ENCODE results near the gene SLC30A7.
A peak's percentile ranks its signal among the peaks of the same experiment; 100 is the strongest.
"Not testable (repeated sequence)": the region's sequence is repeated elsewhere in the genome, so short reads cannot be mapped to it uniquely, and the experiment has no call there.

The SLC30A7 gene

GRCh38 chr1:100895540-100896480 is at the start of gene SLC30A7:
Gene SLC30A7 (plus strand): TSS chr1:100896090. CDS start chr1:100896263, 173 bp downstream.
- Mint-ChIP-seq H3K9me3 (peaks cover 10% of the 10 kb centered on the region), H3K4me1 (peaks cover 52% of the 10 kb centered on the region), H3K27ac (peak within 1 kb of the TSS; percentile 97), H3K4me3 (peak within 1 kb of the TSS; percentile 100), H3K27me3 (peaks cover 4% of the 10 kb centered on the region), H3K36me3 (peaks cover 47% of the 10 kb centered on the region)
- CTCF ChIA-PET, result interaction anchor here (0.7 to 1.8 kb wide), 3 partner anchors 10 to 417 kb away, joined by 3 to 6 read pairs (median 3); no protein-coding TSS in a partner anchor
- peak; percentile 96 for DNase-seq

GRCh38 chr1:100847361-100848082 is 48.4 kb upstream of the SLC30A7 start:
- H3K4me3 Mint-ChIP-seq, result no peak overlapping the region
- no peak for DNase-seq
- H3K27me3 Mint-ChIP-seq, result peaks cover 17% of the 10 kb centered on the region
- CTCF ChIA-PET, result interaction anchor here (1.5 kb wide), 1 partner anchor 16 kb away, joined by 4 read pairs; no protein-coding TSS in a partner anchor
- no peaks in the 10 kb centered on the region for H3K36me3 Mint-ChIP-seq
- no peaks in the 10 kb centered on the region for H3K4me1 Mint-ChIP-seq
- H3K27ac Mint-ChIP-seq, result no peak overlapping the region
- H3K9me3 Mint-ChIP-seq, result no peaks in the 10 kb centered on the region

DNA sequence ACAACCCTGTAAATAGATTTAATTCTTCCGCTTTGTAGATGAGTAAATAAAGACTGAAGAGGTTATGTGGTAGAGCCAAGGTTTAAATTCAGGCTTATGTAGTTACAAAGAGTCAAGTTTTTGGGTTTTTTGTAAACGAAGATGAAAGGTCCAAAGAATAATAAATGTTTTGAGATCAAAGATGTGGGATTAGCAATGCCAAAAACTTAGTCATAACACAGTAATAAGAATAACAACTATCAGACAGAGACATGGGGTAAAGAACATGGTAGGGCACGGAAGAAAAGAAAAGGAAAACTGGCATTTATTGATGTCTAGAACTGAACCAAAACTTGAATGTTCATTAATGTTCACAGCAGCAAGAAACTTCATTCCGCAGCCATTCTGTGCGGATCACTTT is 44.2 kb upstream of the SLC30A7 start:
- no peaks in the 10 kb centered on the region for H3K36me3 Mint-ChIP-seq
- H3K4me3 Mint-ChIP-seq, result no peak overlapping the region
- DNase-seq, result no peak
- CTCF ChIA-PET, result no interaction called here
- no peaks in the 10 kb centered on the region for H3K4me1 Mint-ChIP-seq
- H3K27me3 Mint-ChIP-seq, result peaks cover 14% of the 10 kb centered on the region
- H3K27ac Mint-ChIP-seq, result no peak overlapping the region
- H3K9me3 Mint-ChIP-seq, result no peaks in the 10 kb centered on the region

DNA sequence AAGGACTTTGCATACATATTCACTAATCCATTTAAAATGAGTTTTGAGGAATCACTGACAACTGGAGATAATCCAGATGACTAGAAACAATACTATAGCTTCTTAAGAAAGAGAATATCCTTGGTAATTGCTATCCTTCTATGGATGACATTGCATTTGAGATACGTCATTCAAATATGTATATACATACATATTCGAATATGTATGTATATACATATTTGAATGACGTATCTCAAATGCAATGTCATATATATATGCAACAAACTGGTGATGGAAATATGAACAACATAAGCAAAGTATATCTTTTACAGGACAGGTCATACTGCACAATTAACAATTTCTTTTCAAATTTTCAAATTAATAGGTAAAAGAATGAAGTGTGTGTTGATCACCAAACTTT is 42.9 kb upstream of the SLC30A7 start:
- Mint-ChIP-seq H3K36me3 (no peaks in the 10 kb centered on the region), H3K9me3 (no peaks in the 10 kb centered on the region), H3K4me1 (no peaks in the 10 kb centered on the region), H3K4me3 (no peak overlapping the region), H3K27ac (no peak overlapping the region), H3K27me3 (peaks cover 15% of the 10 kb centered on the region)
- DNase-seq, result no peak
- CTCF ChIA-PET, result no interaction called here

DNA sequence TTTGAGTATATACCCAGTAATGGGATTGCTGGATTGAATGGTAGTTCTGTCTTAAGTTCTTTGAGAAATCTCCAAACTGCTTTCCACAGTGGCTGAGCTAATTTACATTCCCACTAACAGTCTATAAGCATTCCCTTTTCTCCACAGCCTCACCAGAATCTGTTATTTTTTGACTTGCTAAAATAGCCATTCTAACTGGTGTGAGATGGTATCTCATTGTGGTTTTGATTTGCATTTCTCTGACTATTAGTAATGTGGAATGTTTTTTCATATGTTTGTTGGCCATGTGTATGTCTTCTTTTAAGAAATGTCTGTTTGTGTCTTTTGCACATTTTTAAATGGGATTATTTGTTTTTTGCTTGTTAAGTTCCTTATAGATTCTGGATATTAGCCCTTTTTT is 40.8 kb upstream of the SLC30A7 start:
- peaks cover 18% of the 10 kb centered on the region for H3K27me3 Mint-ChIP-seq
- not testable (repeated sequence) for H3K36me3 Mint-ChIP-seq, H3K9me3 Mint-ChIP-seq, H3K4me3 Mint-ChIP-seq, DNase-seq, H3K4me1 Mint-ChIP-seq, H3K27ac Mint-ChIP-seq
- CTCF ChIA-PET, result interaction anchor here (0.6 to 0.7 kb wide), 2 partner anchors 13 to 813 kb away, joined by 3 to 4 read pairs; no protein-coding TSS in a partner anchor

DNA sequence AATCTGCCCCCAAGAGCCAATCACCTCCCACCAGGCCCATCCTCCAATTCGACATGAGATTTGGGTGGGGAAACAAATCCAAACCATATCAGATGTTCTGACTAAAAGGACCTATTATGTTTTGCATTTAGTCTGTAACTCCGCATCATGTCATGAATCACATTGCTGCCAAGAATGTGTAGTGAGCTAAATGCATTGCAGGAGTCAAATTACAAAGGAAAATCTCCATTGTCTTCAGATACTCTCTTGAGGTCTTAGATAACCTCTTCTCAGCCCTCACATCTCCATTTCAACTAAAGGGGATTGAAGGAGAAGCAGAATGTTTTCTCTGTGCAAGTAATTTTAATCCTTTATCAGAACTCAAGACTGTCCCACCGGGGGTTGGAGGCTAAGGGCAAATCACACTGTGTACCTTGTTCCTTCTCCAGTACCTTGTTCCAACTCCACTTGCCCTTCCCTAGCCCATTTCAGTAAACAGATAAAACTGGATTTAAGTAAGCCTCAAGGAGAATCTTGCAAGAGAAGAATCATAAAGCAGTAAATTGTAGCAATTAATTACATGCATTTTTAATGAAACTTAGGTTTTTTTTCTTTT is 35.4 kb upstream of the SLC30A7 start:
- no peak for DNase-seq
- no peaks in the 10 kb centered on the region for H3K4me1 Mint-ChIP-seq
- H3K4me3 Mint-ChIP-seq, result no peak overlapping the region
- H3K9me3 Mint-ChIP-seq, result no peaks in the 10 kb centered on the region
- no peak overlapping the region for H3K27ac Mint-ChIP-seq
- peaks cover 8% of the 10 kb centered on the region for H3K27me3 Mint-ChIP-seq
- CTCF ChIA-PET, result interaction anchor here (1.1 kb wide), 1 partner anchor 10 kb away, joined by 3 read pairs; no protein-coding TSS in a partner anchor
- no peaks in the 10 kb centered on the region for H3K36me3 Mint-ChIP-seq

DNA sequence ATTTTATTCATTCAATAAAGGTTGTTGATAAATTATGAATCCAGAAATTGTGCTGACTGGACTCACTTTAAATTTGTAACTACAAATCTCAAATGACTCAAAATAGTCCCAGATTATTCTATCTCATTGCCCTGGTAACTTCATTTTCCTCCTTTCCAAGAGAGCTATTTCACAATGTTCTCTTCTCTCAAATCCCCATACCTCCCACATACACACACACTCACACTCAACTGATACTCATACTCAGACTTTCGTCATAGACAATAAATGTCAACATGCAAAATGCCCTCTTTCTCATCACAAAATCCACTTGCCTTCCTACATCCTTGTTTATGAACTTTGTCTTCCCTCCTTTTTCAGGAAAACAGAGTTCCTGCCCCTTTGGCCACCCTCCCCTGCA is 34.5 kb upstream of the SLC30A7 start:
- Mint-ChIP-seq H3K4me3 (no peak overlapping the region), H3K36me3 (no peaks in the 10 kb centered on the region), H3K27me3 (peaks cover 5% of the 10 kb centered on the region), H3K9me3 (no peaks in the 10 kb centered on the region), H3K27ac (no peak overlapping the region), H3K4me1 (no peaks in the 10 kb centered on the region)
- CTCF ChIA-PET, result interaction anchor here (1.1 kb wide), 1 partner anchor 9 kb away, joined by 3 read pairs; no protein-coding TSS in a partner anchor
- DNase-seq, result no peak

DNA sequence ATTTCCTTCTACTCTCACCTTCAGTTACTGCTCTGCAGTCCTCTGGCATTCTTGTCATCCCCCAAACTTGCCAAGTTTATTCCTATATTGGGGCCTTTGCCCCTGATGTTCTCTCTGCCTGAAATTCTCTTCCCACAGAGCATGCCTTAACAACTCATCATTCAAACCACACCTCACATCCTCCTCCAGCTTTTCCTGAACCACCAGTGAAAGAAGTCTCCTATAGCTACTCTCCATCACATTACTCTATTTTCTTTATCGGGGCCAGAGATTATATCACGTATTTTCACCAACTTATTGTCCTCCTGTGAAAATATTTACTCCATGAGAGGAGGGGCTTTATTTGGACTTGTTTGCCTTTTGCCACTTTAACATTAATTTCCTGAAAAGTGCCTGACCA is 33.3 kb upstream of the SLC30A7 start:
- H3K27ac Mint-ChIP-seq, result no peak overlapping the region
- H3K4me3 Mint-ChIP-seq, result no peak overlapping the region
- H3K4me1 Mint-ChIP-seq, result no peaks in the 10 kb centered on the region
- CTCF ChIA-PET, result interaction anchor here (1.0 to 2.7 kb wide), 3 partner anchors 257 to 399 kb away, joined by 3 to 13 read pairs (median 3); no protein-coding TSS in a partner anchor
- no peaks in the 10 kb centered on the region for H3K9me3 Mint-ChIP-seq
- no peak for DNase-seq
- no peaks in the 10 kb centered on the region for H3K36me3 Mint-ChIP-seq
- peaks cover 5% of the 10 kb centered on the region for H3K27me3 Mint-ChIP-seq

DNA sequence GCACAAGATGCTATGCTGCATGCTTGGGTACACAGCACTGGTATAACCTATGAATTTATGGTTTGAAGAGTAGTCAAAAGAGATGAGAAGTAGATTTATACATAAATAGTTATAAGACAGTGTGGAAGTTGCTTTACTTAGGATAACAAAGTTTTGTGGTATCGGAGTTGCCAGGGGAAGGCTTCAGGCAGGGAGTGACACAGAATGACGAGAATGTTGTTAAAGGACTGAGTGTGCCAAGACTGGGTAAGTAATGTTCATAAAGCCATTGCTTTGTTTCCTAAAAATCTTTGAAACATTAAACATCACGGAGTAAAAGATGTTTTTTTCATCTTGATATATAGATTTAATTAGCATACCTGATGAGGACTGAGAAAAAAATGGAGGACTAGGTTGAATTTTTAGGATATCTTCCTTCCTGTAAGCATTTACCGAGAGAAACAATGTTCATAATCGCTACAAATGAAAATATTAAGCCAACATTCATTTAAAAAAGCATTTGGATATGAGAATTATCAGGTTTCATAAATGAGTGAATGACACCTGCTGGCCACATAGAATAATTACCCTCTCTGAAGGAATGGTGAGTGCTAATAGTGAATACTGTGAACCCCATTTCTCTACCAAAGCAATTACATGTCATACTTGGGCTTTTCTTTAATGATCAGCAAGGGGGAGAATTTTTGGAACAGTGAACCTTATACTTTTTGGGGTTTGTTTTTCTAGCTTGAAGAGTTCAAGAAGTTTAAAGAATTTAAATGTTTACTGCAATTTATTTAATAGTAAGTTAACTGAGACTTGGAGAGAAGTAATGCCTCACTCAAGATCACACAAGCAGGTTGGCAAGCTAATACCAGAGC is 29.6 kb upstream of the SLC30A7 start:
- no peaks in the 10 kb centered on the region for H3K27me3 Mint-ChIP-seq
- H3K9me3 Mint-ChIP-seq, result no peaks in the 10 kb centered on the region
- no peaks in the 10 kb centered on the region for H3K36me3 Mint-ChIP-seq
- no peaks in the 10 kb centered on the region for H3K4me1 Mint-ChIP-seq
- no peak overlapping the region for H3K27ac Mint-ChIP-seq
- CTCF ChIA-PET, result interaction anchor here (1.1 to 6.1 kb wide), 4 partner anchors 323 to 1056 kb away, joined by 5 to 40 read pairs (median 25); no protein-coding TSS in a partner anchor
- no peak overlapping the region for H3K4me3 Mint-ChIP-seq
- no peak for DNase-seq

GRCh38 chr1:100866901-100867206 is 29.0 kb upstream of the SLC30A7 start:
- no peaks in the 10 kb centered on the region for H3K36me3 Mint-ChIP-seq
- no peak for DNase-seq
- no peak overlapping the region for H3K27ac Mint-ChIP-seq
- no peaks in the 10 kb centered on the region for H3K27me3 Mint-ChIP-seq
- H3K9me3 Mint-ChIP-seq, result no peaks in the 10 kb centered on the region
- no peaks in the 10 kb centered on the region for H3K4me1 Mint-ChIP-seq
- CTCF ChIA-PET, result interaction anchor here (0.9 to 6.1 kb wide), 7 partner anchors 14 to 1057 kb away, joined by 3 to 40 read pairs (median 12); no protein-coding TSS in a partner anchor
- H3K4me3 Mint-ChIP-seq, result no peak overlapping the region

- Mint-ChIP-seq H3K27me3 (no peaks in the 10 kb centered on the region), H3K36me3 (no peaks in the 10 kb centered on the region), H3K4me3 (no peak overlapping the region), H3K9me3 (no peaks in the 10 kb centered on the region), H3K27ac (no peak overlapping the region), H3K4me1 (no peaks in the 10 kb centered on the region)
- DNase-seq, result no peak
- CTCF ChIA-PET, result interaction anchor here (0.6 to 6.1 kb wide), 34 partner anchors 9 to 1061 kb away, joined by 3 to 40 read pairs (median 4); partner anchors contain the start of gene GPR88
Measured at GRCh38 chr1:100868364-100868995, 27.4 kb upstream of the SLC30A7 start.

DNA sequence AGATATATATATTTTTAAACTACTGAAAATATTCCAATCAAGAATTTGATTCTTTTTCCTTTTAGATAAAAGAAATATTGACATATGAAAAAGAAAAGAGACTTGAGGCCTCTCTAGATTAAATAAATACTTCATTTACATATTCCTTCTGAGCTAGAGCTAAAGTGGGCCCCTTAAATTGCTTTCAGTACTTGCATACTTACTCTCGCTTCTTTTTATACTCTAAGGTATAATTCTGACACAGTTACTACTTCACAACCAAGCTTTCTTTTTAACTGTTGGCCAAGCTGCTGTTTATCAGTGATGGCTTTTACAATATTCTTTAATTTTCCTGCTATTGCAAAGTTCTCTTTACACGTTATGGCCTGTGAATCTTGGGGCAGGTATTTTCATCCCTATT is 25.9 kb upstream of the SLC30A7 start:
- CTCF ChIA-PET, result interaction anchor here (0.8 to 6.1 kb wide), 5 partner anchors 17 to 1064 kb away, joined by 3 to 40 read pairs (median 4); no protein-coding TSS in a partner anchor
- DNase-seq, result no peak
- Mint-ChIP-seq H3K27me3 (no peaks in the 10 kb centered on the region), H3K27ac (no peak overlapping the region), H3K9me3 (no peaks in the 10 kb centered on the region), H3K4me3 (no peak overlapping the region), H3K4me1 (no peaks in the 10 kb centered on the region), H3K36me3 (no peaks in the 10 kb centered on the region)

- Mint-ChIP-seq H3K27me3 (no peaks in the 10 kb centered on the region), H3K4me1 (no peaks in the 10 kb centered on the region), H3K4me3 (no peak overlapping the region), H3K9me3 (no peaks in the 10 kb centered on the region), H3K27ac (no peak overlapping the region), H3K36me3 (no peaks in the 10 kb centered on the region)
- CTCF ChIA-PET, result interaction anchor here (2.2 kb wide), 1 partner anchor 414 kb away, joined by 7 read pairs; no protein-coding TSS in a partner anchor
- no peak for DNase-seq
Measured at GRCh38 chr1:100874433-100874832, 21.5 kb upstream of the SLC30A7 start.
